A673 (cell line): ENCODE results near the gene C1orf210. TPM values are rescaled to one million over a fixed set of nuclear protein-coding genes. Genes with fewer than 3 reads are reported as not detected.

ENCODE experiments used
- BruUV-seq: library from RNA; stranded (reverse); fragments of 400-500 nt; replicated peaks from 2 replicates; lab custom pipeline; 2021; lab: Mats Ljungman, UMichigan
- CTCF ChIA-PET: fragments of 300-600 bp; sonication (Branson Sonifier 250); formaldehyde crosslinking; loops from one replicate; lab custom pipeline; 2022; ENCODE audit warnings: antibody characterized with exemption; lab: Charles Lee
- POLR2A ChIA-PET: fragments of 300-600 bp; sonication (Branson Sonifier 250); formaldehyde crosslinking; loops from one replicate; lab custom pipeline; 2022; ENCODE audit warnings: antibody characterized with exemption; ENCODE audit not compliant: low non-redundant PET; lab: Charles Lee
- DNase-seq: peaks from one replicate; pipeline ENCODE4 v3.0.0-alpha.2; 2015; ENCODE audit warnings: low spot score
- H3K27ac ChIP-seq: fragments of 200-600 bp; sonication (generic); 2 replicates; pipeline ENCODE4 v1.5.1; 2016; ENCODE audit warnings: mixed run types, low read depth, mild to moderate bottlenecking, mixed read lengths, antibody characterized with exemption, low read length; ENCODE audit not compliant: poor library complexity, severe bottlenecking
- H3K27me3 ChIP-seq: fragments of 200-600 bp; sonication (generic); replicated peaks from 2 replicates; pipeline ENCODE4 v1.6.1; 2017; ENCODE audit warnings: mixed run types, low read depth, mild to moderate bottlenecking, mixed read lengths, antibody characterized with exemption, low read length; ENCODE audit not compliant: insufficient read depth, poor library complexity
- H3K36me3 ChIP-seq: fragments of 200-600 bp; sonication (generic); 2 replicates; pipeline ENCODE4 v1.6.1; 2016; ENCODE audit warnings: mixed run types, mild to moderate bottlenecking, mixed read lengths, antibody characterized with exemption, low read length; ENCODE audit not compliant: insufficient read depth, poor library complexity, severe bottlenecking
- H3K4me1 ChIP-seq: fragments of 200-600 bp; sonication (generic); 2 replicates; pipeline ENCODE4 v1.6.1; 2017; ENCODE audit warnings: mixed run types, mild to moderate bottlenecking, mixed read lengths, antibody characterized with exemption, low read length; ENCODE audit not compliant: insufficient read depth, poor library complexity, severe bottlenecking
- H3K4me3 ChIP-seq: fragments of 200-600 bp; sonication (generic); 2 replicates; pipeline ENCODE4 v1.5.1; 2016; ENCODE audit warnings: low read depth, mixed run types, mild to moderate bottlenecking, mixed read lengths, low read length; ENCODE audit not compliant: poor library complexity, severe bottlenecking
- H3K9me3 ChIP-seq: fragments of 200-600 bp; sonication (generic); 2 replicates; pipeline ENCODE4 v1.6.1; 2016; ENCODE audit warnings: mixed run types, low read depth, mild to moderate bottlenecking, mixed read lengths, antibody characterized with exemption, low read length; ENCODE audit not compliant: poor library complexity, severe bottlenecking
- CTCF ChIP-seq: fragments of 300-800, 200-600 bp; sonication (generic); conservative IDR thresholded peaks from 2 replicates; pipeline ENCODE4 v1.5.1; 2017; ENCODE audit warnings: low read depth, mild to moderate bottlenecking, antibody characterized with exemption, low read length, moderate library complexity, mixed read lengths
- EZH2 ChIP-seq: fragments of 200-600 bp; sonication (generic); IDR thresholded peaks from 2 replicates; pipeline ENCODE4 v1.6.1; 2017; ENCODE audit warnings: borderline replicate concordance, low read depth, mild to moderate bottlenecking, mixed read lengths, antibody characterized with exemption, low read length; ENCODE audit not compliant: poor library complexity, severe bottlenecking
- intact Hi-C: fragments of 100-400 bp; cut with micrococcal nuclease; formaldehyde crosslinking; loops from one replicate; pipeline ENCODE4 v1.10.0; 2022; ENCODE audit not compliant: unreplicated experiment
- total RNA-seq: library from RNA; stranded (reverse); gene quantifications from 2 replicates; pipeline ENCODE4 v1.2.3, GENCODE V29; 2021

The C1orf210 gene
- total RNA-seq, 1 experiment from 2014 or later: not detected

- ChIA-PET POLR2A (no interaction called here), CTCF (no interaction called here)
- no TSS peak for BruUV-seq
- H3K27ac ChIP-seq: no peak overlapping the region
- intact Hi-C loops: no loop called here
- H3K27me3 ChIP-seq: no peaks in the 10 kb centered on the region
- DNase-seq: no peak
- H3K4me3 ChIP-seq: no peak overlapping the region
- H3K36me3 ChIP-seq: no peaks in the 10 kb centered on the region
- no peak for TF ChIP-seq EZH2
- no peaks in the 10 kb centered on the region for H3K4me1 ChIP-seq
- H3K9me3 ChIP-seq: no peaks in the 10 kb centered on the region
These were observed 32.6 kb upstream of the C1orf210 start for GRCh38 chr1:43317817-43318471.

- H3K36me3 ChIP-seq: no peaks in the 10 kb centered on the region
- no peaks in the 10 kb centered on the region for H3K4me1 ChIP-seq
- no peak overlapping the region for H3K27ac ChIP-seq
- TF ChIP-seq CTCF (no peak), EZH2 (no peak)
- no peak for DNase-seq
- H3K4me3 ChIP-seq: no peak overlapping the region
- ChIA-PET POLR2A (no interaction called here), CTCF (no interaction called here)
- BruUV-seq: no TSS peak
- intact Hi-C loops: no loop called here
- H3K27me3 ChIP-seq: no peaks in the 10 kb centered on the region
- no peaks in the 10 kb centered on the region for H3K9me3 ChIP-seq
These were observed 31.5 kb upstream of the C1orf210 start for GRCh38 chr1:43316738-43317520.

DNA sequence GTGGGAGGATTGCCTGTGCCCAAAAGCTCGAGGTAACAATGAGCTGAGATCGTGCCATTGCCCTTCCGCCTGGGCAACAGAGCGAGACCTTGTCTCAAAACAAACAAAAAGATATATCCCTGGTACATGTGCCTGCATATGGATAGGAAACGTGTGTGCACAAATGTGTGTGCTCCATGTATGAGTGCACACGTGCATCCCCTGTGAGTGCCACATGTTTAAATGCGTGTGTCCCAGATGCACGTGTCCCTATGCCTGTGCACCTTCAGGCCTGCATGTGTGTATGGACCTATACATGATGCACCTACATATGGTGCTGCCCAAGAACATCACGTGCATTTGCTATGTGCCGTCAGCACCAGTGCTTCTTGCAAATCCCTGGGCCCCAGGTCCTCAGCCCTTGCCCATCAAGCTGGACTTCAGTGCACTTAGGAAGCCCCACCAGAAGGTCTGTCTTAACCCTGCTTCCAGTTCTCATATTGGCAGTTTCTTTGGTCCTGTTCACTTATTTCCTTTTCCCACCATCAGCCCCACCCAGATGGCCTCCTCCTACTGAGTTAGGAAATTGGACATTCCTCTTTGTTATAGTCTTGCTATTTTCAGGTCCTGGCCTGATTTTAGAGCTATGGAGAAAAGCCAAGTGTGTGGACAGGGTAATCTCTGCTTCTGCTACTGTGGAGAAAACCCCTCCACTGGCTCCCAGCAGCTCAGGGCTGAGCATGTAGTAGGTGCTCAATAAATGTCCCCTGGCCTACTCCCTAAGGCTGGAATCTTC lies 30.8 kb upstream of the C1orf210 start:
- Histone ChIP-seq H3K9me3 (no peaks in the 10 kb centered on the region), H3K4me1 (no peaks in the 10 kb centered on the region), H3K36me3 (no peaks in the 10 kb centered on the region), H3K27ac (no peak overlapping the region), H3K27me3 (no peaks in the 10 kb centered on the region), H3K4me3 (no peak overlapping the region)
- ChIA-PET POLR2A (no interaction called here), CTCF (no interaction called here)
- TF ChIP-seq EZH2 (no peak), CTCF (no peak)
- no TSS peak for BruUV-seq
- DNase-seq: no peak
- intact Hi-C loops: no loop called here
